IPS-20b (cell line): Measurements from ENCODE around the gene TPRN.
"Not testable (repeated sequence)": the region's sequence is repeated elsewhere in the genome, so short reads cannot be mapped to it uniquely, and the experiment has no call there.

Experiments used
- H3K27ac ChIP-seq: one replicate; pipeline ENCODE4 v1.5.1; 2013; ENCODE audit warnings: low read length
- H3K27me3 ChIP-seq: 2 replicates; pipeline ENCODE4 v1.6.1; 2013; ENCODE audit warnings: mild to moderate bottlenecking, low read length, inconsistent platforms; ENCODE audit not compliant: insufficient read depth
- H3K36me3 ChIP-seq: 2 replicates; pipeline ENCODE4 v1.6.1; 2013; ENCODE audit warnings: low read depth, mild to moderate bottlenecking, inconsistent platforms, low read length, moderate library complexity; ENCODE audit not compliant: insufficient read depth
- H3K4me1 ChIP-seq: 2 replicates; pipeline ENCODE4 v1.6.1; 2013; ENCODE audit warnings: mild to moderate bottlenecking, control low read depth, inconsistent platforms, low read length, moderate library complexity; ENCODE audit not compliant: insufficient read depth
- H3K4me3 ChIP-seq: 2 replicates; pipeline ENCODE4 v1.5.1; 2013; ENCODE audit warnings: mild to moderate bottlenecking, low read length, inconsistent platforms
- H3K9ac ChIP-seq: 2 replicates; pipeline ENCODE4 v1.6.1; 2013; ENCODE audit warnings: low read depth, mild to moderate bottlenecking, inconsistent platforms, low read length, moderate library complexity
- H3K9me3 ChIP-seq: 2 replicates; pipeline ENCODE4 v1.6.1; 2013; ENCODE audit warnings: mild to moderate bottlenecking, low read depth, low read length, inconsistent platforms; ENCODE audit not compliant: insufficient read depth

TPRN gene, protein sequence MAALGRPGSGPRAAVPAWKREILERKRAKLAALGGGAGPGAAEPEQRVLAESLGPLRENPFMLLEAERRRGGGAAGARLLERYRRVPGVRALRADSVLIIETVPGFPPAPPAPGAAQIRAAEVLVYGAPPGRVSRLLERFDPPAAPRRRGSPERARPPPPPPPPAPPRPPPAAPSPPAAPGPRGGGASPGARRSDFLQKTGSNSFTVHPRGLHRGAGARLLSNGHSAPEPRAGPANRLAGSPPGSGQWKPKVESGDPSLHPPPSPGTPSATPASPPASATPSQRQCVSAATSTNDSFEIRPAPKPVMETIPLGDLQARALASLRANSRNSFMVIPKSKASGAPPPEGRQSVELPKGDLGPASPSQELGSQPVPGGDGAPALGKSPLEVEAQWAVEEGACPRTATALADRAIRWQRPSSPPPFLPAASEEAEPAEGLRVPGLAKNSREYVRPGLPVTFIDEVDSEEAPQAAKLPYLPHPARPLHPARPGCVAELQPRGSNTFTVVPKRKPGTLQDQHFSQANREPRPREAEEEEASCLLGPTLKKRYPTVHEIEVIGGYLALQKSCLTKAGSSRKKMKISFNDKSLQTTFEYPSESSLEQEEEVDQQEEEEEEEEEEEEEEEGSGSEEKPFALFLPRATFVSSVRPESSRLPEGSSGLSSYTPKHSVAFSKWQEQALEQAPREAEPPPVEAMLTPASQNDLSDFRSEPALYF

DNA sequence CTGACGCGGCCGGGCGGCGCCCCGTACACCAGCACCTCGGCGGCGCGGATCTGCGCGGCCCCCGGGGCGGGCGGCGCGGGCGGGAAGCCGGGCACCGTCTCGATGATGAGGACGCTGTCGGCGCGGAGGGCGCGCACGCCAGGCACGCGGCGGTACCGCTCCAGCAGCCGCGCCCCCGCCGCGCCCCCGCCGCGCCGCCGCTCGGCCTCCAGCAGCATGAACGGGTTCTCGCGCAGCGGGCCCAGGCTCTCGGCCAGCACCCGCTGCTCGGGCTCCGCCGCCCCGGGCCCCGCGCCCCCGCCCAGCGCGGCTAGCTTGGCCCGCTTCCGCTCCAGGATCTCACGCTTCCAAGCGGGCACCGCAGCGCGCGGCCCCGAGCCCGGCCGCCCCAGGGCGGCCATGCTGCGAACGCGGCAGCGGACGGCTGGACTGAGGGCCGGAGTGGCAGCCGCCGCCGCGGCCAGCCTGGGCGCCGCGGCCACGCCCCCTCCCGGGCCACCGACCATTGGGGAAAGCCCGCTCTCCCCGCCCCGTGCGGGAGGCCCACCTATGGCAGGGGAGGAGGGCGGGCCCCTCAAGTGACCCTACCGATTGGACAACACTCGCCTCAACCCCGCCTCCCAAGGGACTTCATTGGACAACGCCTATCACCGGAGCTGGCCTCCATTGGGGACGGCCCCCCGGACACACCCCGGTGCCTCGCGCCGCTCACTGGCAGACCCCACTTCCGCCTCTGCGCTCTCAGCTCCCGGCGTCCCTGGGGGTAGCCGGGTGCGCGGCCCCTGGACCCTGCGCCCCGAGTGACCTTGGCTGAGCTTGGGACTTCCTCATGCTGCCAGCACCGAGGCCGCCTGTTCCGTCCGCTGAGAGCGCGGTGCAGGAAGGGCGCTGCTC, at the start of gene TPRN:
TPRN (minus strand) TSS at position 431 of the 894 bp plus-strand sequence; CDS start at position 401, 30 bp downstream.
- no peaks in the 10 kb centered on the region for H3K27me3 ChIP-seq
- peak within 1 kb of the TSS; percentile 55 for H3K27ac ChIP-seq
- H3K4me1 ChIP-seq, result peaks cover 2% of the 10 kb centered on the region; the same call in 1 of the 2 replicates
- H3K4me3 ChIP-seq, result peak within 1 kb of the TSS; percentile 87
- H3K9ac ChIP-seq, result peak within 1 kb of the TSS; percentile 88
- H3K9me3 ChIP-seq, result no peaks in the 10 kb centered on the region
- H3K36me3 ChIP-seq, result no peaks in the 10 kb centered on the region

DNA sequence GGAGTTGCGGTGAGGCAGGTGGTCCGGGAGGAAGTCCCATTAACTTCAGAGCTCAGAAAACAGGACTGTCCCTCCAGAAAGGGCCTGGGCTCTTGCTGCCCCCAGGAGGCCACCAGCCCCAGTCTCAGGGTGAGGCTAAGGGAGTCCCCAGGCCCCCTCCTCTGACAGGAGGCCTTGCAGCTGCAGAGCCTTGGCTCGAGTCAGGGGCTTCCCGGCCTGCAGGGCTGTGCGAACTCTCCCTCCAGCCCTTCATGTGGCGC, 47.3 kb upstream of the TPRN start:
- Histone ChIP-seq H3K27me3 (no peaks in the 10 kb centered on the region), H3K9ac (no peak overlapping the region), H3K4me3 (no peak overlapping the region), H3K9me3 (no peaks in the 10 kb centered on the region), H3K36me3 (peaks cover 11% of the 10 kb centered on the region), H3K27ac (no peak overlapping the region), H3K4me1 (peaks cover 8% of the 10 kb centered on the region; the same call in 1 of the 2 replicates)

DNA sequence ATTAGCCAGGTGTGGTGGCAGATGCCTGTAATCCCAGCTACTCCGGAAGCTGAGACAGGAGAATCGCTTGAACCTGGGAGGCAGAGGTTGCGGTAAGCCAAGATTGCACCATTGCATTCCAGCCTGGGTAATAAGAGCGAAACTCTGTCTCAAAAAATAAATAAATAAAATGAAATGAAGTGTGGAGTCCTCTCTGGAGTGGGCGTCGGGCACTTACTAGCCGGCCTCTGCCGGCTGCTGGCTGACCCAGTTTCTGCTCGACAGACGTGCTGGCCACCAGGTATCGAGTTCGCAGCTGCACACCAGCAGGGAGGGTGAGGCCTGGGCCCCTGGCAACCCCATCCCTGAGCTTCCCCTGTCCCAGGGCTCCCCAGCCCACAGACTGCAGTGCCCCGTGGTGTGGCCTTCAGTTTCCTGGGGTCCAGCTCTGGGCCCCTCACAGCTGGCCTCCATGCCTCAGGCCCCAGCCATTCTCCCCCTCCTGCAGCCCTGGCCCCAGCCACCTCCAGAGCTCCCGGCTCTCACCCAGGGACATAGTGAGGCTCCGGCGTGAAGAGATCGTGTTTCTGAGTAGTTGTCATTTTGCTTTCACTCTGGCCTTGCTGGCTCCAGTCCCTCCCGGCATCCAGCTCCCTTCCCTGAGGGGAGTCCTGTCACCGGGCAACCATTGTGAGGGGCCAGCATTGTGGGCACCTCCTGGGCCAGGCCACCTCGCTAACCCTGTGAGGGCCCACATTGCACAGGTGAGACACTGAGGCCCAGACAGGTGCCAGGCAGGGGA, 46.8 kb upstream of the TPRN start:
- H3K27me3 ChIP-seq, result no peaks in the 10 kb centered on the region
- no peak overlapping the region for H3K27ac ChIP-seq
- peaks cover 16% of the 10 kb centered on the region for H3K36me3 ChIP-seq
- H3K9me3 ChIP-seq, result no peaks in the 10 kb centered on the region
- no peak overlapping the region for H3K4me3 ChIP-seq
- H3K4me1 ChIP-seq, result peaks cover 8% of the 10 kb centered on the region
- no peak overlapping the region for H3K9ac ChIP-seq

DNA sequence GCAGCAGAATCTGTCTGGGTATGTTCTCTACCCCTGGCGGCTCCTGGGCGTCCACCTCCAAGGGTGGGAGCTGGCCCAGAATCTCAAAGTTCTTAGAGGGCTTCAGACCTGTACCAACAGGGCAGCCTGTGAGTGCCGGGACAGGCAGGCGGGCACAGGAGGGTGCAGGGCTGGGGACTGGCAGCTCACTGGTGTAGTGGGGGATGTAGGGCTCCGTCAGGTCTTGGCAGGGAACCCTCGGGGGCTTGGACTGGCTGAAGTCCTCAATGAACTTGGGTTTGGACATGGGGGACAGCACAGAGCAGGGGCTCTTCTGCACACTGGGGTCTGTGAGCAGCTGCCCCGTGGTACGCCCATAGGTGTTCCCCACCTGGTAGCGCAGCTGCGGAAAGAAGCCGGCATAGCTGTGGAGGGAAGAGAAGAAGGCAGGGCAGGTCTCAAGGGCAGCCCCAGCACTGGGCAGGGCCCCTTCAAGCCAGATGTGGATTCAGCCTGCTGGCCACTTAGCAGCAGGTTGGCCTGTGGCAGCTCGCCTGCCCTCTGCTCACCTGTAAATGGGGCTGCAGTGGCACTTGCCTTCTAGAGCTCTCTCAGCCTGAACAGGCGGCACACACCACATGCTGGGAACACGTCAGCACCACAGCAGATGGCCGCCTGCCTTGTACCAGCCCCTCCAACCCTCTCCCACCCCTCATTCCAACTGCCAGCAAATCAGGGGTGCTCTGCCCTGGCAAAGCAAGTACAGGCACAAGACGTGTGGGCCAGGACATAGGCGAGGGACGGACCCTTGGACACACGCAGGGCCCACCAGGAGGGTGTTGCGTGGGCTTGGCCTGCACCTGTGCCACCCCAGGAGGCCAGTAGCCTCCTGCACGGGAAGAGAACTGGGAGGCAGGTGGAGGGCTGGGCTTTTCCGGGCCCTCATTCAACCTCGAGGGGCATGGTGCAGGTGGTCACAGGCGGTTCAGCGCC, 45.2 kb upstream of the TPRN start:
- H3K4me3 ChIP-seq, result no peak overlapping the region
- no peaks in the 10 kb centered on the region for H3K27me3 ChIP-seq
- H3K9me3 ChIP-seq, result no peaks in the 10 kb centered on the region
- peaks cover 21% of the 10 kb centered on the region for H3K36me3 ChIP-seq
- no peak overlapping the region for H3K27ac ChIP-seq
- peaks cover 5% of the 10 kb centered on the region for H3K4me1 ChIP-seq
- no peak overlapping the region for H3K9ac ChIP-seq

DNA sequence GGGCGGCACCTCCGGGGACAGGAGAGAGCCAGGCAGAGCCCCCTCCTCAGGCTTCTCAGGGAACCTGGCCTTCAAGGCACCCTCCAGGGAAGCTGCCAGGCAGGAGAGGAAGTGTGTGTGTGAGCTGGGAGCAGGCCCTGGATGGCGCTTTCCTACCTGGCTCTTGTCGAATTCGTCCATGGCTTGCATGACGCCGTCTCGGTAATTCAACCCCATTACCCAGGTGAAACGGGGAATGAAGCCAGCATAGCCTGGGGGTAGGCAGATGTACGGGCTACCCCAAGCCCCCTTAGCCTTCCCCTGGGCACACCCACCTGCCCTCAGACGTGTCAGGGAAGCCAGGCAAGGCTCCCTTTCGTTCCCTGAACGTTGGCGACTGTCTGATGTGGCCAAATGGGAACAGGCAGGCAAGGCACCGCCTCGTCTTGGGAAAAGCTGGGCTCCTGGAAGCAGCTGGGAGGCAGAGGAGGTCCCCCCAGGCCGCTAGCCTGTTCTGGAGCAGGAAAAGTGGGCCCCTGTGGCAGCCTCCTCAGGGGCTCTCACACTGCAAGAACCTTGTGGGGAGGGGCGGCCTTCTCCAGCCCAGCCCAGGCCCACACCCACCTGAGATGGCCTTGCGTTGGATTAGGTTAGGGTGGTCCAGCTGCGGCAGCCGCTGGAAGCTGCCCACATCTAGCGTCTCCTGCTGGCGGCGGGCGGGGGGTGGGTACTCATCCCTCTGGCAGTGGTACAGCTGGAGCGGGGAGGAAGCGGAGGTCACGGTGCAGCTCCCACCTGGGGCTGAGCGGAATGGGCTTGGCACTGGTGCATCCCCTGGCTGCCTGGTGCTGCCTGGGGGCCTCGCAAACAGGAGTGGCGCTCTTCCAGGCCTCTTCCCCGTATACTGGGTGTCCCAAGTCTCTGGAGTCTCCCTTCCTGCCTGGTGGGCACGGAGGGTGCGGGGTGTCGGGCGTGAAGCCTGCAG, 44.2 kb upstream of the TPRN start:
- Histone ChIP-seq H3K27me3 (no peaks in the 10 kb centered on the region), H3K4me1 (peaks cover 5% of the 10 kb centered on the region), H3K4me3 (no peak overlapping the region), H3K9ac (no peak overlapping the region), H3K36me3 (peaks cover 21% of the 10 kb centered on the region), H3K27ac (no peak overlapping the region), H3K9me3 (no peaks in the 10 kb centered on the region)

DNA sequence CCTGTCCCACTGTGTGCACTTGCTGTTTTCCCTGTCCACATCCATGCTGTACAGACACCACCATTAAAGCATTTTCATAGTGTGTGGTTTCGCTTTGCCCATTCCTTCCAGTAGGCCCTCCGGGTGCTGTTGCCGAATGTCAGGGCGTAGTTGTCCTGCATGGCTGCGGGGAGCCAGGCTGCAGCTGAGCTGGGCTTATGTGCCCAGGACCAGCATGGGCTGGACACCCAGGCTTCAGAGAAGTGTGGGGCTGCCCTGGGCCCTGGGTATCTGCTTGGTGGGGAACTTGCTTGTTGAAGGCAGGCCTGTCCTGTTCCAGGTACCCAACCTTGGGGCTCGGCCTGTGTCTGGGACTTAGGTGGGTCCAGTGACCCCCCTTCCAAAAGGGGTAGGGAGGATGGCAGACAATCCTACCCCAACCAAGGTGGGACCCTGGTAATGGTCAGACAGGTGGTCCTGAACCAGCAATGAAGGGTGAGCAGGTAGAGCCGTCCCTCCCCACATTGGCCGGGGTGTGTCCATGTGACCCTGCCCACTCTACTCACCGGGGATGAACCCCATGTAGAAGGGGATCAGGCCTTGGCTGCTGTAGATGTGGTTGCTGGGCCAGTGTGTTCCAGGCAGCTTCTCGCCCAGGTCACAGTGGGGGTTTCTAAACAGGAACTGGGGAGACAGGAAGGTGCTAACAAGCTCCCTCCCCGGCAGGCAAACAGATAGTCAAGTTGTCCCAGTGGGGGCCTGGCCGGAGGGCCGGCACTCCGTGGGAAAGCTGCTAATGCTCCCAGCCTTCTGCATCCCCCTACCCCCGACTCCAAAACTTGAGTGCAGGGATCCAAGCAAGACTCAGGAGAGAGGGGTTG, 43.3 kb upstream of the TPRN start:
- Histone ChIP-seq H3K4me3 (no peak overlapping the region), H3K36me3 (peaks cover 21% of the 10 kb centered on the region), H3K9ac (no peak overlapping the region)

DNA sequence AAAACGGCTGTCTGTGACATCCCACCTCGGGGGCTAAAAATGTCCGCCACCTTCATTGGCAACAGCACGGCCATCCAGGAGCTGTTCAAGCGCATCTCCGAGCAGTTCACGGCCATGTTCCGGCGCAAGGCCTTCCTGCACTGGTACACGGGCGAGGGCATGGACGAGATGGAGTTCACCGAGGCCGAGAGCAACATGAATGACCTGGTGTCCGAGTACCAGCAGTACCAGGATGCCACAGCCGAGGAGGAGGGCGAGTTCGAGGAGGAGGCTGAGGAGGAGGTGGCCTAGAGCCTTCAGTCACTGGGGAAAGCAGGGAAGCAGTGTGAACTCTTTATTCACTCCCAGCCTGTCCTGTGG, 42.7 kb upstream of the TPRN start:
- not testable (repeated sequence) for H3K4me1 ChIP-seq, H3K4me3 ChIP-seq, H3K9ac ChIP-seq, H3K27me3 ChIP-seq, H3K27ac ChIP-seq, H3K9me3 ChIP-seq
- H3K36me3 ChIP-seq, result peaks cover 21% of the 10 kb centered on the region

More for the DNA sequence above, 43.3 kb upstream of the TPRN start:
- Histone ChIP-seq H3K9me3 (no peaks in the 10 kb centered on the region), H3K27me3 (no peaks in the 10 kb centered on the region), H3K27ac (no peak overlapping the region), H3K4me1 (peaks cover 5% of the 10 kb centered on the region)

DNA sequence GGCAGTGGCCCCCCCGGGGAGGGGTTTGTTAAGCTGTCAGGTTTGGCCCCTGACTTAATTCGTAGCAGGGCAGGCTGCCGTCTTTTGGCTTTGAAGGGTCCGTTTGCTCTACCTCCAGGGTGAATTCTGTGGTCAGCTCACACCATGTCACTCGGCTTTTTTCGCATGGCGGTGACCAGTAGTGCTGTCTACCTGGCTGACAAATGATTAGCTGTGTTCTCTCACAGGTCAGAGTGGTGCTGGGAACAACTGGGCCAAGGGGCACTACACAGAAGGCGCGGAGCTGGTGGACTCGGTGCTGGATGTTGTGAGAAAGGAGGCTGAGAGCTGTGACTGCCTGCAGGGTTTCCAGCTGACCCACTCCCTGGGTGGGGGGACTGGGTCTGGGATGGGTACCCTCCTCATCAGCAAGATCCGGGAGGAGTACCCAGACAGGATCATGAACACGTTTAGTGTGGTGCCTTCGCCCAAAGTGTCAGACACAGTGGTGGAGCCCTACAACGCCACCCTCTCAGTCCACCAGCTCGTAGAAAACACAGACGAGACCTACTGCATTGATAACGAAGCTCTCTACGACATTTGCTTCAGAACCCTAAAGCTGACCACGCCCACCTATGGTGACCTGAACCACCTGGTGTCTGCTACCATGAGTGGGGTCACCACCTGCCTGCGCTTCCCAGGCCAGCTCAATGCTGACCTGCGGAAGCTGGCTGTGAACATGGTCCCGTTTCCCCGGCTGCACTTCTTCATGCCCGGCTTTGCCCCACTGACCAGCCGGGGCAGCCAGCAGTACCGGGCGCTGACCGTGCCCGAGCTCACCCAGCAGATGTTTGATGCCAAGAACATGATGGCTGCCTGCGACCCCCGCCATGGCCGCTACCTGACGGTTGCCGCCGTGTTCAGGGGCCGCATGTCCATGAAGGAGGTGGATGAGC, 42.0 kb upstream of the TPRN start:
- no peak overlapping the region for H3K27ac ChIP-seq
- no peaks in the 10 kb centered on the region for H3K27me3 ChIP-seq
- H3K9ac ChIP-seq, result peak overlapping the region; percentile 71; the same call in 1 of the 2 replicates
- H3K36me3 ChIP-seq, result peaks cover 21% of the 10 kb centered on the region
- H3K4me1 ChIP-seq, result peaks cover 5% of the 10 kb centered on the region
- no peaks in the 10 kb centered on the region for H3K9me3 ChIP-seq
- H3K4me3 ChIP-seq, result peak overlapping the region; percentile 79
